Mesenchymal stem cell (in vitro differentiated cells and primary cell): ENCODE measurements around the gene TMEM184B.

Experiments
- DNase-seq: peaks from one replicate; pipeline ENCODE4 v3.0.0-alpha.2; 2013
- H2AFZ ChIP-seq: one replicate; pipeline ENCODE4 v1.6.1; 2013; ENCODE audit warnings: low read depth, mild to moderate bottlenecking, control low read depth, inconsistent platforms, low read length, moderate library complexity
- H2AK5ac ChIP-seq: 2 replicates; pipeline ENCODE4 v1.6.1; 2013; ENCODE audit warnings: low read length, moderate library complexity, mild to moderate bottlenecking, inconsistent platforms; ENCODE audit not compliant: severe bottlenecking
- H2BK120ac ChIP-seq: one replicate; pipeline ENCODE4 v1.6.1; 2013; ENCODE audit warnings: low read depth, mild to moderate bottlenecking, inconsistent platforms, low read length, moderate library complexity
- H2BK12ac ChIP-seq, 2 experiments: one replicate each; pipeline ENCODE4 v1.6.1; 2013; ENCODE audit warnings: inconsistent platforms in 2 of 2, low read length in 2 of 2, mild to moderate bottlenecking in 2 of 2, moderate library complexity in 2 of 2, control low read depth in 1 of 2
- H2BK15ac ChIP-seq: one replicate; pipeline ENCODE4 v1.6.1; 2013; ENCODE audit warnings: mild to moderate bottlenecking, low read depth, inconsistent platforms; ENCODE audit not compliant: poor library complexity, severe bottlenecking
- H2BK5ac ChIP-seq: 2 replicates; pipeline ENCODE4 v1.6.1; 2013; ENCODE audit warnings: low read depth, mild to moderate bottlenecking, low read length, control low read depth, inconsistent platforms; ENCODE audit not compliant: poor library complexity, severe bottlenecking
- H3K14ac ChIP-seq, 2 experiments: one replicate each; pipeline ENCODE4 v1.6.1; 2013; ENCODE audit warnings: inconsistent platforms in 2 of 2, low read length in 2 of 2, control low read depth in 1 of 2, mild to moderate bottlenecking in 1 of 2, moderate library complexity in 1 of 2
- H3K18ac ChIP-seq, 2 experiments: one replicate each; pipeline ENCODE4 v1.6.1; 2013; ENCODE audit warnings: inconsistent platforms in 2 of 2, low read length in 2 of 2, control low read depth in 1 of 2, low read depth in 1 of 2, mild to moderate bottlenecking in 1 of 2
- H3K23ac ChIP-seq, 2 experiments: one replicate each; pipeline ENCODE4 v1.6.1; 2013; ENCODE audit warnings: inconsistent platforms in 2 of 2, low read length in 2 of 2, mild to moderate bottlenecking in 2 of 2, moderate library complexity in 2 of 2, control low read depth in 1 of 2
- H3K27ac ChIP-seq: 2 replicates; pipeline ENCODE4 v1.5.1; 2013; ENCODE audit warnings: mild to moderate bottlenecking, moderate library complexity, low read length, control low read depth, inconsistent platforms; ENCODE audit not compliant: poor library complexity, severe bottlenecking
- H3K27me3 ChIP-seq, 2 experiments: 2 replicates each; pipeline versions ENCODE4 v1.6.1 to v1.7.0; 2013; ENCODE audit warnings: low read length in 2 of 2, mild to moderate bottlenecking in 2 of 2, moderate library complexity in 2 of 2, control low read depth in 1 of 2, inconsistent platforms in 1 of 2; ENCODE audit not compliant: control insufficient read depth in 1 of 2, insufficient read depth in 1 of 2
- H3K36me3 ChIP-seq, 2 experiments: 2 replicates each; pipeline versions ENCODE4 v1.6.1 to v1.7.0; 2013; ENCODE audit warnings: low read length in 2 of 2, control low read depth in 1 of 2, inconsistent platforms in 1 of 2, low read depth in 1 of 2, mild to moderate bottlenecking in 1 of 2; ENCODE audit not compliant: insufficient read depth in 2 of 2, control insufficient read depth in 1 of 2
- H3K4ac ChIP-seq, 2 experiments: one replicate each; pipeline ENCODE4 v1.6.1; 2013; ENCODE audit warnings: inconsistent platforms in 2 of 2, low read length in 2 of 2, mild to moderate bottlenecking in 2 of 2, moderate library complexity in 2 of 2, control low read depth in 1 of 2, low read depth in 1 of 2
- H3K4me1 ChIP-seq: 2 replicates; pipeline ENCODE4 v1.6.1; 2013; ENCODE audit warnings: low read depth, low read length, control low read depth; ENCODE audit not compliant: control insufficient read depth, insufficient read depth
- H3K4me2 ChIP-seq: 2 replicates; pipeline ENCODE4 v1.6.1; 2013; ENCODE audit warnings: low read length, mild to moderate bottlenecking, inconsistent platforms; ENCODE audit not compliant: poor library complexity, severe bottlenecking
- H3K4me3 ChIP-seq, 2 experiments: 2 replicates each; pipeline versions ENCODE4 v1.5.1 to v1.7.0; 2013; ENCODE audit warnings: low read length in 2 of 2, mild to moderate bottlenecking in 2 of 2, control low read depth in 1 of 2, low read depth in 1 of 2; ENCODE audit not compliant: insufficient read depth in 1 of 2
- H3K79me1 ChIP-seq: replicated peaks from 2 replicates; pipeline ENCODE4 v1.6.1; 2013; ENCODE audit warnings: mild to moderate bottlenecking, control low read depth, low read length, inconsistent platforms; ENCODE audit not compliant: poor library complexity, severe bottlenecking
- H3K9ac ChIP-seq: 2 replicates; pipeline ENCODE4 v1.7.0; 2013; ENCODE audit warnings: mild to moderate bottlenecking, low read length, moderate library complexity
- H3K9me3 ChIP-seq: 2 replicates; pipeline ENCODE4 v1.7.0; 2013; ENCODE audit warnings: mild to moderate bottlenecking, low read length; ENCODE audit not compliant: control insufficient read depth
- H4K8ac ChIP-seq: one replicate; pipeline ENCODE4 v1.6.1; 2013; ENCODE audit warnings: inconsistent platforms, mild to moderate bottlenecking, low read length, moderate library complexity
- H4K91ac ChIP-seq: one replicate; pipeline ENCODE4 v1.6.1; 2013; ENCODE audit warnings: mild to moderate bottlenecking, low read length, inconsistent platforms
- WGBS: methylation state at CpG from one replicate; pipeline ENCODE4 v1.1.7; 2013; ENCODE audit warnings: mixed read lengths; 5-methylcytosine and 5-hydroxymethylcytosine counted together

Gene TMEM184B

DNA sequence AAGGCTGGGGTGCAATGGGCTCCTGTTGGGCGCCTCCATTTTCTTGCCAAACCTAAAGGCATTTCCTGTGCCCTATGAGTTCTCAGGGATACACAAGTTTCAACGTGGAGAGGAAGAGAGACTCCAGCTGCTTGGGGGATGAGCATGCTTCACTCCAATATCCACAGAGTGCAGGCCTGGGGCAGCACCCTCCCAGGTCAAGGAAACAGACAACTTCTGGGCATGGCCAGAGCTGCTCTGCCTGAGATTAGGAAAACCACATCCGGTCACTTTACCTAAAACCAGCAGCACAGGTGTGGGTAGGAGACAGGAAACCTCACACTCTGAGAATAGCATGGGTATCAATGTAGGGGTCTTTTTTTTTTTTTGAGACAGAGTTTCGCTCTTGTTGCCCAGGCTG lies 28.7 kb downstream of the TMEM184B start:
- Histone ChIP-seq H3K27me3 (no peaks in the 10 kb centered on the region), H4K8ac (no peak overlapping the region), H3K4ac (no peak overlapping the region), H3K4me2 (no peak overlapping the region), H2BK120ac (no peak overlapping the region), H3K14ac (no peak overlapping the region), H3K23ac (no peak overlapping the region), H3K27ac (no peak overlapping the region), H4K91ac (no peak overlapping the region), H2BK5ac (no peak overlapping the region), H3K18ac (peak overlapping the region in 1 of 2 experiments; percentile 71), H3K4me1 (peaks cover 31% of the 10 kb centered on the region), H2AFZ (no peak overlapping the region), H3K79me1 (peaks cover 40% of the 10 kb centered on the region), H2BK15ac (no peak overlapping the region), H3K36me3 (peaks cover 44 to 49% of the 10 kb centered on the region in 2 experiments), H3K4me3 (no peak overlapping the region), H2AK5ac (no peak overlapping the region), H3K9ac (no peak overlapping the region), H3K9me3 (no peaks in the 10 kb centered on the region), H2BK12ac (no peak overlapping the region)
- DNase-seq = no peak
- WGBS = 61% methylated on average over 3 of the region's 4 CpGs

DNA sequence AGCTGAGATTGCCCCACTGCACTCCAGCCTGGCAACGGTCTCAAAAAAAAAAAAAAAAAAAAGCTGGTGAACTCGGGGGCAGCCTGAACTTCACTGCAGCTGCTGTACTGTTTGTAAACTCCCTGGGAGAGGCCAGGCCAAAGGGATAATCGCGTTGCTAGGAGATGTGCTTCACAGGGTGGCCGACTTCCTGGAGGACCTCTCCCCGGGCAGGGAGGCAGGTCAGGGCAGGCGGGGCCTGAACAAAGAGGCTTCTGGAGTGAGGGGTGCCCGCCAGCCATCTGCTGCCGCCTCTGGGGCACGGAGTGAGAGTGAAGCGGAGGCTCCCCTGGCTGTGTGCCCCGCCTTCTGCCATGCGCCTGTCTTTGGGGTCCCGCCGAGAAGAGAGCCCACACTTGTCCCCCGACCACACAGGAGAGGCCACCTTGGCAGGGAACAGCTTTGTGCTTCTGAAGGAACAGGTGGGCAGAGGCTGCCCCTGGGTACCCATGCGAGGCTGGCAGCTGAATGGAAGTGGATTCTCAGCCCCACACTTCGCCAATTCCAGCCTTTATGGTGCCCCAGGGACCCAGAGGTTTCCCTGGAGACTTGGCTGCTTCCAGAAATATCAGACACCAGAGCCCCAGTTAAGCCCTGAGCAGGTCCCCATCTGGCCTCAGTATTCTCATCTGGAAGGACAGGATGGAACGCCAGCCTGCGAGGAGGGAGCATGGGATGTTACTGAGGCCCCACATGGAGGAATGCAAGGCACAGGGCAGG lies 29.6 kb downstream of the TMEM184B start:
- H3K4me2 ChIP-seq = no peak overlapping the region
- H3K4me3 ChIP-seq = no peak overlapping the region
- peak overlapping the region in 1 of 2 experiments; percentile 3 for H3K4ac ChIP-seq
- H3K9me3 ChIP-seq = no peaks in the 10 kb centered on the region
- H2BK12ac ChIP-seq = no peak overlapping the region
- no peak overlapping the region for H2AFZ ChIP-seq
- no peak overlapping the region for H3K14ac ChIP-seq
- no peak overlapping the region for H2BK15ac ChIP-seq
- WGBS = 62% methylated on average over 20 of the region's 20 CpGs
- no peak overlapping the region for H3K27ac ChIP-seq
- no peak overlapping the region for H3K9ac ChIP-seq
- H3K23ac ChIP-seq = no peak overlapping the region
- H2BK120ac ChIP-seq = peak overlapping the region; percentile 29
- no peak overlapping the region for H4K8ac ChIP-seq
- no peaks in the 10 kb centered on the region for H3K27me3 ChIP-seq
- H3K36me3 ChIP-seq = peaks cover 44 to 49% of the 10 kb centered on the region in 2 experiments
- H2BK5ac ChIP-seq = no peak overlapping the region
- DNase-seq = peak; percentile 92
- H3K79me1 ChIP-seq = peaks cover 38% of the 10 kb centered on the region
- H3K4me1 ChIP-seq = peaks cover 37% of the 10 kb centered on the region
- H3K18ac ChIP-seq = peak overlapping the region; percentile 6 to 73
- H4K91ac ChIP-seq = peak overlapping the region; percentile 67
- H2AK5ac ChIP-seq = no peak overlapping the region

DNA sequence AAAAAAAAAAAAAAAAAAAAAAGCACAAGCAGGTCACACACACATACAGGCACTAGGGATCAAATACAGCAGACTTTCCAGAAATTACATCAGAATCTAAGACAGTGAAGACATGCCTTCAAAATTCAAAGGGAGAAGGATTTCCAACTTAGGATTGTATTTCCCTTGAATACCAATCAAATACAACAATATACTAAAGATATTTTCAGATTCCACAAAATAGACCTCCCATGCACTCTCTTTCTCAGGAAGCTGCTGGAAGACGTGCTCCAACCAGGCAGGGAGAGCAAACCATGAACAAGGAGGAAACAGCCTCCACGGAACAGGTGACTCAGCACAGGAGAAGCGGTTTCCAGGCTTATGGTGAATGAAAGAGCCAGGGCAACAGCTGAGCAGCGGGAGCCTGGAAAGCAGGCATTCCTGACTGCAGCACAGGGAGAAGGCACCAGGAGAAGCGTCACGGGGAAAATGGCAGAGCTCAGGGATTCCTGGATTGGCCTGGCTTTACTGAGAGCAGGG lies 32.0 kb downstream of the TMEM184B start:
- no peak overlapping the region for H2AK5ac ChIP-seq
- no peak overlapping the region for H3K4me2 ChIP-seq
- H3K36me3 ChIP-seq = peaks cover 43 to 48% of the 10 kb centered on the region in 2 experiments
- no peak overlapping the region for H3K14ac ChIP-seq
- H3K4me3 ChIP-seq = no peak overlapping the region
- H2BK120ac ChIP-seq = no peak overlapping the region
- peaks cover 36% of the 10 kb centered on the region for H3K79me1 ChIP-seq
- H3K27ac ChIP-seq = peak overlapping the region; percentile 71
- H3K4me1 ChIP-seq = peaks cover 32% of the 10 kb centered on the region
- no peak overlapping the region for H2BK12ac ChIP-seq
- 10% methylated on average over 6 of the region's 6 CpGs for WGBS
- peak overlapping the region in 1 of 2 experiments; percentile 25 for H3K18ac ChIP-seq
- H4K8ac ChIP-seq = no peak overlapping the region
- H3K9ac ChIP-seq = peak overlapping the region; percentile 25
- no peak overlapping the region for H4K91ac ChIP-seq
- H2AFZ ChIP-seq = no peak overlapping the region
- H2BK15ac ChIP-seq = no peak overlapping the region
- H3K23ac ChIP-seq = no peak overlapping the region
- peak; percentile 94 for DNase-seq
- H3K27me3 ChIP-seq = no peaks in the 10 kb centered on the region
- no peaks in the 10 kb centered on the region for H3K9me3 ChIP-seq
- no peak overlapping the region for H2BK5ac ChIP-seq
- H3K4ac ChIP-seq = no peak overlapping the region

DNA sequence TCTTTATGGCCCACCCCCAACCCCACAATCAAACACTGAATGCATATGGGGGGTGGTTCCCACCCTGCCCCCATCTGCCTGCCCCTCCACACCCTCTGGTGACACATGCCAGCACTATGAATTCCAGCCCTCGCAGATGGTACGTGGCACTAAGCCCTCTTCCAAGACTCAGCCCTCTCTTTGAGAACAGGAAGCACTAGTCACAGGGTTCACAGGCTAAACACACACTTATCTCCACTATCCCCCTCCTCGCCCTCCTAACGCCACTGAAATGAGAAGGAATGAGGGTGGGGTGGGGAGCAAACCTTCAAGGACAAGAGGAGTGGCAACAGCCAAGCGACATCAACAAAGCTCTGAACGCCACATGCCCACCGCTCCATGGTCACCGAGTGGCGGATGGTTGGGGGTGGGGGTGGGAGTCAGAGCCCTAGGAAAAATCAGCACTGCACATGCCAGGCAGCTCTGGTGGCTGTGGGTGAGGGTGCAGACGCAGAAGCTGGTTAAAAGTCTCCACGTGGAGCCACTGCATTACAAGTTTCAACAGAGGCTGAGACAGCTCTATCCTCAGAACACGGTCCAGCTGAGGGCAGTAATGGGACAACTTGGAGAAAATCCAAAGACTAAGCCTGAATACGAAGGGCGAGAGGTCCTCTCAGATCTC lies 33.6 kb downstream of the TMEM184B start:
- WGBS = 49% methylated on average over 10 of the region's 14 CpGs
- H2AFZ ChIP-seq = no peak overlapping the region
- peak overlapping the region in 1 of 2 experiments; percentile 44 for H3K18ac ChIP-seq
- no peak overlapping the region for H2AK5ac ChIP-seq
- H2BK15ac ChIP-seq = no peak overlapping the region
- H4K8ac ChIP-seq = peak overlapping the region; percentile 33
- H3K27ac ChIP-seq = peak overlapping the region; percentile 6
- no peaks in the 10 kb centered on the region for H3K27me3 ChIP-seq
- peak overlapping the region; percentile 55 to 68 for H2BK12ac ChIP-seq
- H3K4ac ChIP-seq = peak overlapping the region in 1 of 2 experiments; percentile 34
- H3K9ac ChIP-seq = peak overlapping the region; percentile 77
- DNase-seq = peak; percentile 87
- peaks cover 42% of the 10 kb centered on the region for H3K79me1 ChIP-seq
- peaks cover 49 to 50% of the 10 kb centered on the region in 2 experiments for H3K36me3 ChIP-seq
- H3K4me3 ChIP-seq = peak overlapping the region in 1 of 2 experiments; percentile 21
- H2BK120ac ChIP-seq = peak overlapping the region; percentile 34
- H2BK5ac ChIP-seq = no peak overlapping the region
- no peaks in the 10 kb centered on the region for H3K9me3 ChIP-seq
- H4K91ac ChIP-seq = peak overlapping the region; percentile 5
- H3K4me1 ChIP-seq = peaks cover 29% of the 10 kb centered on the region
- H3K14ac ChIP-seq = no peak overlapping the region
- no peak overlapping the region for H3K4me2 ChIP-seq
- H3K23ac ChIP-seq = no peak overlapping the region
